Stromal cell of bone marrow (primary cell): ENCODE data around the gene PRSS1.

Source experiments
- DNase-seq: peaks from one replicate; pipeline ENCODE4 v3.0.0-alpha.2; 2012; ENCODE audit warnings: low read depth

Gene PRSS1

DNA sequence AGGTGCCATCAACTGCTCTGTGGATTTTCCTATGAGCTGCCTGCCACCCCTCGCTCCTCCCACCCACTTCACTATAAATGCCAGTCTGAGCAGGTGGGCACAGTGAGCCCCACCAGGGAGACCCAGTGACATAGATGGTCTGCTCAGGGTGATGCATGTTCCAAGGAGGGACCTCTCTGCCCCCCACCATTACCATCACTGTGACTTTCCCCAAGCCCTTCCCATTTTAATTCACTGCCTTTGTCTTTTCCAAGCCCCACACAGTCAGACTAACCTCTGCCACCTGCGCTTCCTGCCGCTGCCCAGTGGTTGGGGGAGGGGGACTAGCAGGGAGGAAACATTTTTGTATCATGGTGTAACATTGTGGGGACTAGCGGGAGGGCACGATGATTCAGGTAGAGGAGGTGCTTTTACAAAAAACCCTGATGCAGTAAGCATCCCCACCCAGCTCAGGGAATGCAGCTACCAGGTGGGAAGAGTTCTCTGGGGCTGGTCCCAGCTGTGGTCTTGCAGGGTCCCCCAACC is 46.1 kb downstream of the PRSS1 start:
- no peak for DNase-seq

DNA sequence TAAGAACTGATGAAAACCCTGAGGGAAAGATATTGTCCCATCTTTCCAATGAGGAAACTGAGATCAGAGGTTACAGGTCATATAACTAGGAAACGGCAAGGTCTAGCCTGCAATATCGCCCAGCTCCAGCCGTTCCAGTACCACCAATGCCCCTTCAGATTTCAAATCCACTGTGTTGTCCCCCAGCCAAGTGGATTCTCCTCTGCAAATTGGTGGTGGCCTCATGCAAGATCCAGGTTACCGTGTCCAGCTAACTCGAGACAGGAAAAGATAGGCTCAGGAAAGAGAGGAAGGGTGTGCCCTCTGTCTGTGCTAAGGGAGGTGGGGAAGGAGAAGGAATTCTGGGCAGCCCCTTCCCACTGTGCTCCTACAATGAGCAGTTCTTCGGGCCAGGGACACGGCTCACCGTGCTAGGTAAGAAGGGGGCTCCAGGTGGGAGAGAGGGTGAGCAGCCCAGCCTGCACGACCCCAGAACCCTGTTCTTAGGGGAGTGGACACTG is 46.8 kb downstream of the PRSS1 start:
- no peak for DNase-seq

DNA sequence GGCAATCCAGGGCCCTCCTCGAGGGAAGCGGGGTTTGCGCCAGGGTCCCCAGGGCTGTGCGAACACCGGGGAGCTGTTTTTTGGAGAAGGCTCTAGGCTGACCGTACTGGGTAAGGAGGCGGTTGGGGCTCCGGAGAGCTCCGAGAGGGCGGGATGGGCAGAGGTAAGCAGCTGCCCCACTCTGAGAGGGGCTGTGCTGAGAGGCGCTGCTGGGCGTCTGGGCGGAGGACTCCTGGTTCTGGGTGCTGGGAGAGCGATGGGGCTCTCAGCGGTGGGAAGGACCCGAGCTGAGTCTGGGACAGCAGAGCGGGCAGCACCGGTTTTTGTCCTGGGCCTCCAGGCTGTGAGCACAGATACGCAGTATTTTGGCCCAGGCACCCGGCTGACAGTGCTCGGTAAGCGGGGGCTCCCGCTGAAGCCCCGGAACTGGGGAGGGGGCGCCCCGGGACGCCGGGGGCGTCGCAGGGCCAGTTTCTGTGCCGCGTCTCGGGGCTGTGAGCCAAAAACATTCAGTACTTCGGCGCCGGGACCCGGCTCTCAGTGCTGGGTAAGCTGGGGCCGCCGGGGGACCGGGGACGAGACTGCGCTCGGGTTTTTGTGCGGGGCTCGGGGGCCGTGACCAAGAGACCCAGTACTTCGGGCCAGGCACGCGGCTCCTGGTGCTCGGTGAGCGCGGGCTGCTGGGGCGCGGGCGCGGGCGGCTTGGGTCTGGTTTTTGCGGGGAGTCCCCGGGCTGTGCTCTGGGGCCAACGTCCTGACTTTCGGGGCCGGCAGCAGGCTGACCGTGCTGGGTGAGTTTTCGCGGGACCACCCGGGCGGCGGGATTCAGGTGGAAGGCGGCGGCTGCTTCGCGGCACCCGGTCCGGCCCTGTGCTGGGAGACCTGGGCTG is 47.5 kb downstream of the PRSS1 start:
- no peak for DNase-seq

DNA sequence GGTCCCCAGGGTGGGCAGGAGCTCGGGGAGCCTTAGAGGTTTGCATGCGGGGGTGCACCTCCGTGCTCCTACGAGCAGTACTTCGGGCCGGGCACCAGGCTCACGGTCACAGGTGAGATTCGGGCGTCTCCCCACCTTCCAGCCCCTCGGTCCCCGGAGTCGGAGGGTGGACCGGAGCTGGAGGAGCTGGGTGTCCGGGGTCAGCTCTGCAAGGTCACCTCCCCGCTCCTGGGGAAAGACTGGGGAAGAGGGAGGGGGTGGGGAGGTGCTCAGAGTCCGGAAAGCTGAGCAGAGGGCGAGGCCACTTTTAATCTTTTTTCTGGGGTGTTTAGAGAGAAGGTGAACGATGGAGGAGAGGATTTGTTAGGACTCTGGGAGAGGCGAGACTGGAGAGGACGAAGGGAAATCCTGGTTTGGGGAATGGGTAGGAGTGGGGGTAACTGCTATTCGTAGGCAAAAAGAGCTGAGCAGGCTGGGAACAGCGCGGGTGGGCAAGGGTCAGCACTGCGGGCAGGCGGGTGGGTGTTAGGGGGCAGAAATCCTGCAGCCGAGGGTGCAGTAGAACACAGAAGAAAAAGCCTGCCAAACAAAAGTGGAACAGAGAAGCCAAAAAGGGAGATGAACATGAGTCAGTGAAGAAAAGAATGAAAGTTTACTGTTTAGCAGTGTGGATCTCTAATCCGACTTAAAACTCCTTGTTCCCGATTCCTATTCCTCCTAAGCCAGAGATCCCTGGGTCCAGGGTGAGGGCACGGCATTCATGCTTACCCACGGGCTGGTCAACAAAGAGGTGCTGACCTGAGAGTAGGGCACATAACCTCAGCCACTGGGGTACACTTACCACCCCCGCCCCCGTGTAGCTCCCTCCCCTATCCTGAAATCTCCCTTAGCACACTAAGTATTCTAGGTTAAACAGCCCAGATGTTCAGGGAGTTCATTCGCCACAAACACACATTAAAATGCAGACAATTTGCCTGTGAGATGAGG is 48.4 kb downstream of the PRSS1 start:
- no peak for DNase-seq

DNA sequence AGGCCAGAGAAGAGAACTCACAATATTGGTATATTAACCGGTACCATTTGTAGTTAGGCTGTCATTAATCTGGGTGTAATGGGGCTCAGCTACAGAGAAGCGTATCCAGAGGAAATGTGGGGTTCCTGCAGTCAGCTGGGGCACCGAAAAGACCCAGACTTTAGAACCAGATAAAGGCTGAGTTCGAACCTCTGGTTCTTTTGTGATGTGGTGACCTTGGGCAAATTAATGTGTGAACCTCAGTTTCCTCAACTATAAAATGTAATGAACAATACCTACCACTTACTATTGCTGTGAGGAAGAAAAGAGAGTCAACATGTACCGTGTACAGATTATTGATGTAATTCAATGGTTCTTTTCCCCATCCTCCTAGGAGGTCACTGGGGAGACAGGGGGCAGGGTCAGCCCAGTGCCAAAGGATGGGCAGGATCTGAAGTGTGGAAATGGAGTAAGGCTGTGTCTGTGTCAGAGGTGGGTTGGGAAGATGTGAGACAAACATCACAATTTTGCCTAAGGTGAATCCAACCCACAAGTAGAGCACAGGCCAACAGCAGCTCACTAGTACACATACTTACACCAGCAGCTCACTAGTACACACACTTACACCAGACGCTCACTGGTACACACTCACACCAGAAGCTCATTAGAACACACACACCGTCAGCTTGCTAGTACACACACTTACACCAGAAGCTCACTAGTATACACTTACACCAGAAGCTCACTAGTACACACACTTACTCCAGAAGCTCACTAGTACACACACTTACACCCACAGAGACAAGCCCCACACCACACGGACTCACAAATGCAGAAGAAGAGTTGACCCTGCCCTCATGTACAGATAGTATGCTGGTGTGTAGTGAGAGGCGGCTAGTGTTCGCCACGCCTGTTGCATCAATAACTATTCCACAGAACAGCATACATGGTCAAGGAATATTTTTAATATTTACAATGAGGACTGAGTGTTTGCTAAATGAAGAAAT is 49.5 kb downstream of the PRSS1 start:
- no peak for DNase-seq

DNA sequence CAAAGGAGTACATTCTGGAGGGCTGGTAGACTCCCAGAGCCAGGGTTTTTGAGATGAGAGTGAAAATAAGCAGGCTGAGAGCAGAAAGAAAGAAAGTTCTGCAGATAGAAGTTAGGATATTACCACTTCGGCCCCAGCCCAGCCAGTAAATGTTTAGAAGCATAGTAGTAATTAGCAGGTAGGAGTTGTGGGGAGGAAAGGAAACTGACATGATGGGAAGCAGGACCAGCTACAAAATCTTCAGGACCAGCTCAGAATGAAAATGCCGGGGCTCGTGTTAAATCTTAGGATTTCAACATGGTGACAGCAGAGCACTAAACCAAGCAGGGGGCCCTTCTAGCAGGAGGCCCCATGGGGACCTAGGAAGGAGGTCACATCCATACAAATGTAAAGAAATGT is 50.2 kb downstream of the PRSS1 start:
- no peak for DNase-seq

DNA sequence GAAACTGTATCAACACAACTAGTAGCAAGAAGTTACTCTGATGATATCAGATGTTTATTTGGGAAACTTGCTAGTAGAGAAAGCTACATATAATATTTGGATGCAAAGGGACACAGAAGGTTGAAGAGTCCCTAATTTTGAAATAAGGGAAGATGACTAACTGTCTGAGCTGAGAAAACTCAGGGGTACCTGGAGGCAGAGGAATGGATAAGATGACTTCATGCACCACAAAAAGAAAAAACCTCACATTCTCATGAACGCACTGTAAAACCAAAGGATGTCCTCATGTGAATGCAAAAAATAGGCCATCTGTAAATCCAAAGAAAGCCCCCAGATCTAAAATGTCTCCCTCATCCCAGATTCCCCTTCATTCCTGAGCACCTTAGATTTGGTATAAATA is 50.8 kb downstream of the PRSS1 start:
- DNase-seq: no peak

DNA sequence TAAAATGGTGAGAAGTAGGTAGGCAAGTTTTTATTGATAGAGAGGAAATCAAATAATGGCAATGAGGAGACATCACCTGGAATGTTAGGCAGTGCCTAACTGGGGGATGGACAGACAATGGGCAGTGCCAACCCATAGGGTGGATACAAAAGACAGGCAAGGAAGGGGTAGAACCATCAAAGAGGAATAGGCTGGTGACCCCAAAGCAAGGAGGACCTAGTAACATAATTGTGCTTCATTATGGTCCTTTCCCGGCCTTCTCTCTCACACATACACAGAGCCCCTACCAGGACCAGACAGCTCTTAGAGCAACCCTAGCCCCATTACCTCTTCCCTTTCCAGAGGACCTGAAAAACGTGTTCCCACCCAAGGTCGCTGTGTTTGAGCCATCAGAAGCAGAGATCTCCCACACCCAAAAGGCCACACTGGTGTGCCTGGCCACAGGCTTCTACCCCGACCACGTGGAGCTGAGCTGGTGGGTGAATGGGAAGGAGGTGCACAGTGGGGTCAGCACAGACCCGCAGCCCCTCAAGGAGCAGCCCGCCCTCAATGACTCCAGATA is 51.5 kb downstream of the PRSS1 start:
- no peak for DNase-seq

DNA sequence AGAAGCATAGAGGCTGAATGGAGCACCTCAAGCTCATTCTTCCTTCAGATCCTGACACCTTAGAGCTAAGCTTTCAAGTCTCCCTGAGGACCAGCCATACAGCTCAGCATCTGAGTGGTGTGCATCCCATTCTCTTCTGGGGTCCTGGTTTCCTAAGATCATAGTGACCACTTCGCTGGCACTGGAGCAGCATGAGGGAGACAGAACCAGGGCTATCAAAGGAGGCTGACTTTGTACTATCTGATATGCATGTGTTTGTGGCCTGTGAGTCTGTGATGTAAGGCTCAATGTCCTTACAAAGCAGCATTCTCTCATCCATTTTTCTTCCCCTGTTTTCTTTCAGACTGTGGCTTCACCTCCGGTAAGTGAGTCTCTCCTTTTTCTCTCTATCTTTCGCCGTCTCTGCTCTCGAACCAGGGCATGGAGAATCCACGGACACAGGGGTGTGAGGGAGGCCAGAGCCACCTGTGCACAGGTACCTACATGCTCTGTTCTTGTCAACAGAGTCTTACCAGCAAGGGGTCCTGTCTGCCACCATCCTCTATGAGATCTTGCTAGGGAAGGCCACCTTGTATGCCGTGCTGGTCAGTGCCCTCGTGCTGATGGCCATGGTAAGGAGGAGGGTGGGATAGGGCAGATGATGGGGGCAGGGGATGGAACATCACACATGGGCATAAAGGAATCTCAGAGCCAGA is 52.5 kb downstream of the PRSS1 start:
- DNase-seq: no peak

DNA sequence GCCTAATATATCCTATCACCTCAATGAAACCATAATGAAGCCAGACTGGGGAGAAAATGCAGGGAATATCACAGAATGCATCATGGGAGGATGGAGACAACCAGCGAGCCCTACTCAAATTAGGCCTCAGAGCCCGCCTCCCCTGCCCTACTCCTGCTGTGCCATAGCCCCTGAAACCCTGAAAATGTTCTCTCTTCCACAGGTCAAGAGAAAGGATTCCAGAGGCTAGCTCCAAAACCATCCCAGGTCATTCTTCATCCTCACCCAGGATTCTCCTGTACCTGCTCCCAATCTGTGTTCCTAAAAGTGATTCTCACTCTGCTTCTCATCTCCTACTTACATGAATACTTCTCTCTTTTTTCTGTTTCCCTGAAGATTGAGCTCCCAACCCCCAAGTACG is 53.0 kb downstream of the PRSS1 start:
- DNase-seq: no peak
